ENCODE data around the gene TTC28. TPM values are rescaled to one million over a fixed set of nuclear protein-coding genes. Genes with fewer than 3 reads are reported as not detected.

The TTC28 gene
- total RNA-seq, 1 donor from 2014 or later, result 46.2 TPM

DNA sequence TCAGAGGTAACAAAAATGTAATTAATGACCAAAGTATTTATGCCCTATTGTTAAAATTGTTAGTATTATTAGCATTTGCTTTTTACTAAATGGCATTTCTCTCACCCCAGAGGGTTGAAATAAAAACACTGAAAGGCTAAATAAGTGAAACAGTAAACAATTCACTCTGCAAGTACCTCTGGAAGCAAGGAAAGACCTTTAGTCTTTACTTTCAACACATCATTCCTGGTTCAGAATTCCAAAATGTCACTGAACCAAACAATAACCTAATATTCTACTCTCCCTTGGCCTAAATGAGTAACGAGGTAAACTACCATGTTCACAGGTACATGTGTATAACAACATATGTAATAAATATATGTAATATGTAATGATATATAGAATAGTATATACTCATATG is 369.3 kb downstream of the TTC28 start:
- DNase-seq (ENCODE audit: low spot score), result no peak
- Mint-ChIP-seq H3K4me3 (no peak overlapping the region), H3K4me1 (no peaks in the 10 kb centered on the region), H3K9me3 (peaks cover 31% of the 10 kb centered on the region), H3K27me3 (ENCODE audit: insufficient read depth, low read depth) (no peaks in the 10 kb centered on the region), H3K36me3 (peaks cover 21% of the 10 kb centered on the region), H3K27ac (no peak overlapping the region)
- Histone ChIP-seq H3K4me3 (no peak overlapping the region), H3F3A (ENCODE audit: low read depth) (no peaks in the 10 kb centered on the region), H2AFZ (replicated peaks) (no peak overlapping the region), H3K9me3 (ENCODE audit: low read depth) (no peaks in the 10 kb centered on the region), H3K4me1 (no peaks in the 10 kb centered on the region), H3K27ac (no peak overlapping the region), H3K4me2 (no peak overlapping the region), H4K20me1 (ENCODE audit: low read depth) (peaks cover 8% of the 10 kb centered on the region), H3K36me3 (no peaks in the 10 kb centered on the region), H3K79me2 (ENCODE audit: low read depth) (no peaks in the 10 kb centered on the region), H3K27me3 (no peaks in the 10 kb centered on the region), H3K9ac (no peak overlapping the region)
- TF ChIP-seq, protein P1, sequence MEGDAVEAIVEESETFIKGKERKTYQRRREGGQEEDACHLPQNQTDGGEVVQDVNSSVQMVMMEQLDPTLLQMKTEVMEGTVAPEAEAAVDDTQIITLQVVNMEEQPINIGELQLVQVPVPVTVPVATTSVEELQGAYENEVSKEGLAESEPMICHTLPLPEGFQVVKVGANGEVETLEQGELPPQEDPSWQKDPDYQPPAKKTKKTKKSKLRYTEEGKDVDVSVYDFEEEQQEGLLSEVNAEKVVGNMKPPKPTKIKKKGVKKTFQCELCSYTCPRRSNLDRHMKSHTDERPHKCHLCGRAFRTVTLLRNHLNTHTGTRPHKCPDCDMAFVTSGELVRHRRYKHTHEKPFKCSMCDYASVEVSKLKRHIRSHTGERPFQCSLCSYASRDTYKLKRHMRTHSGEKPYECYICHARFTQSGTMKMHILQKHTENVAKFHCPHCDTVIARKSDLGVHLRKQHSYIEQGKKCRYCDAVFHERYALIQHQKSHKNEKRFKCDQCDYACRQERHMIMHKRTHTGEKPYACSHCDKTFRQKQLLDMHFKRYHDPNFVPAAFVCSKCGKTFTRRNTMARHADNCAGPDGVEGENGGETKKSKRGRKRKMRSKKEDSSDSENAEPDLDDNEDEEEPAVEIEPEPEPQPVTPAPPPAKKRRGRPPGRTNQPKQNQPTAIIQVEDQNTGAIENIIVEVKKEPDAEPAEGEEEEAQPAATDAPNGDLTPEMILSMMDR (IDR thresholded peaks at IDR 0.05), result no peak
- TF ChIP-seq EZH2 (IDR thresholded peaks at IDR 0.05), result no peak
- no peak for TF ChIP-seq EZH2phosphoT487 (IDR thresholded peaks at IDR 0.05)

DNA sequence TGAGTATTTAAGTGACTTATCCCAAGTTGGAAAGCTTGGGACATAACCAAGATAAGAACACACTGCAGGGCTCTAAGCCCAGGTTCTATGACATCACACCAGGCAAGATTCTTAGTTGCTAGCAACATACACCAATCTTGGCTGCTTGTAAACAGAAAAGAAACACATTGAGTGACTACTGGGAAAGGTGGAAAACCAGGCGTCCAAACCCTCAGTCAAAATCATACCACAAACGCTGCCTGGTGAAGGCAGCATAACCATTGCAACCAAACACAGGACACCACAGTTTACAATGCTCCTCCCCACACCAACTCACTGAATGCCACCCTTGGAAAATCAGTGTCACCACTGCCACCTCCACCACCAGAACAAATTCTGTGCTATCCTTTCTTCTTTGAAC is 379.9 kb downstream of the TTC28 start:
- Histone ChIP-seq H3K36me3 (no peaks in the 10 kb centered on the region), H3K4me2 (no peak overlapping the region), H3K9ac (no peak overlapping the region), H3K79me2 (ENCODE audit: low read depth) (no peaks in the 10 kb centered on the region), H3K4me1 (no peaks in the 10 kb centered on the region), H2AFZ (replicated peaks) (no peak overlapping the region), H3K27ac (no peak overlapping the region), H3K9me3 (ENCODE audit: low read depth) (no peaks in the 10 kb centered on the region), H4K20me1 (ENCODE audit: low read depth) (peaks cover 10% of the 10 kb centered on the region), H3F3A (ENCODE audit: low read depth) (no peaks in the 10 kb centered on the region), H3K27me3 (no peaks in the 10 kb centered on the region), H3K4me3 (no peak overlapping the region)
- Mint-ChIP-seq H3K4me3 (no peak overlapping the region), H3K27me3 (ENCODE audit: insufficient read depth, low read depth) (no peaks in the 10 kb centered on the region), H3K4me1 (peaks cover 20% of the 10 kb centered on the region), H3K36me3 (peaks cover 4% of the 10 kb centered on the region), H3K27ac (no peak overlapping the region), H3K9me3 (no peaks in the 10 kb centered on the region)
- DNase-seq (ENCODE audit: low spot score), result no peak
- TF ChIP-seq, protein P1 (IDR thresholded peaks at IDR 0.05), result no peak
- no peak for TF ChIP-seq EZH2 (IDR thresholded peaks at IDR 0.05)
- no peak for TF ChIP-seq EZH2phosphoT487 (IDR thresholded peaks at IDR 0.05)

DNA sequence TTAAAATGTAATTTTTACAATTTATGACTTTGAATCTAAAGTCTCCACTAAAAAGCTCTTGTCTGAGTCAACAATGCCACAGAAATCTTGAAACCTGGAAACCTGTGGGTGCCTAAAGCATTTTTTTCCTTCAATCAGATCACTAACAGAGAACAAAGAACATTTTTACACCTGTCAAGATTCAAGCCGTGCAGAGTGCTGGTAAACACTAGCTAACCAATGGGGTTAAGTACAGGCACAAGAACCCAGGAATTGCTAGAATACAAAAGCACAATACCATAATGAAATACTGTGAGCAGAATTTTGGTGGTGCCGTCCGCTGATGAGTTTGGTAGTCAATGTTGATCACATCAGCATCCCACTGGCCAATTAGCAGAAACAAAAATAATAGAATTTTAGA is 380.3 kb downstream of the TTC28 start:
- H3K27ac Mint-ChIP-seq, result no peak overlapping the region
- H3K9me3 ChIP-seq (ENCODE audit: low read depth), result no peaks in the 10 kb centered on the region
- H3K27me3 ChIP-seq, result no peaks in the 10 kb centered on the region
- TF ChIP-seq EZH2phosphoT487 (IDR thresholded peaks at IDR 0.05), result no peak
- no peak overlapping the region for H3K4me2 ChIP-seq
- H3F3A ChIP-seq (ENCODE audit: low read depth), result no peaks in the 10 kb centered on the region
- H4K20me1 ChIP-seq (ENCODE audit: low read depth), result peaks cover 10% of the 10 kb centered on the region
- no peaks in the 10 kb centered on the region for H3K27me3 Mint-ChIP-seq (ENCODE audit: insufficient read depth, low read depth)
- H2AFZ ChIP-seq (replicated peaks), result no peak overlapping the region
- no peak overlapping the region for H3K9ac ChIP-seq
- peaks cover 20% of the 10 kb centered on the region for H3K4me1 Mint-ChIP-seq
- no peak overlapping the region for H3K27ac ChIP-seq
- no peaks in the 10 kb centered on the region for H3K36me3 ChIP-seq
- H3K36me3 Mint-ChIP-seq, result peaks cover 4% of the 10 kb centered on the region
- no peaks in the 10 kb centered on the region for H3K4me1 ChIP-seq
- no peaks in the 10 kb centered on the region for H3K79me2 ChIP-seq (ENCODE audit: low read depth)
- no peaks in the 10 kb centered on the region for H3K9me3 Mint-ChIP-seq
- no peak for DNase-seq (ENCODE audit: low spot score)
- H3K4me3 ChIP-seq, result no peak overlapping the region
- H3K4me3 Mint-ChIP-seq, result no peak overlapping the region

DNA sequence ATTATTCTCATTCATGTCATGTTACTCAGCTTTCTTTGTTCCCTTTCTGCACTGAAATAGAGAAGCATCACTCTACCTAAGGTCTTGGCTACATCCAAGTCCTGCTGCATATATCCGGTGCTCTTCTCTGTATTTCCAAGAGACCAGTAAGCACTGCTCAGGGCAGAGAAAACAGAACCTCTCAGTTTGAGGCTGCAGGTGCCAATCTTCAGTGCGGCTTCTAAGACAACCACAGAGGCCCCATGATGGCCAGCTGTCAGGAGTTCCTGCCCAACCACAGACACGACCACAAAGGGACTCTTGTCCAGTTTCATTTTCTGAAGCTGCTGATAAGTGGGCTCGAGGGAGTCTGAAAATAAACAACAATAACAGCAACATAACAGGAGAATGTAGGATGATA is 382.1 kb downstream of the TTC28 start:
- Histone ChIP-seq H3K4me3 (no peak overlapping the region), H3F3A (ENCODE audit: low read depth) (no peaks in the 10 kb centered on the region), H3K36me3 (no peaks in the 10 kb centered on the region), H4K20me1 (ENCODE audit: low read depth) (peaks cover 10% of the 10 kb centered on the region), H3K27me3 (no peaks in the 10 kb centered on the region), H3K9me3 (ENCODE audit: low read depth) (no peaks in the 10 kb centered on the region), H3K4me2 (no peak overlapping the region), H3K4me1 (no peaks in the 10 kb centered on the region), H3K9ac (no peak overlapping the region), H2AFZ (replicated peaks) (no peak overlapping the region), H3K27ac (no peak overlapping the region), H3K79me2 (ENCODE audit: low read depth) (no peaks in the 10 kb centered on the region)
- no peak for DNase-seq (ENCODE audit: low spot score)
- Mint-ChIP-seq H3K27ac (no peak overlapping the region), H3K9me3 (no peaks in the 10 kb centered on the region), H3K27me3 (ENCODE audit: insufficient read depth, low read depth) (no peaks in the 10 kb centered on the region), H3K36me3 (peaks cover 7% of the 10 kb centered on the region), H3K4me1 (peaks cover 20% of the 10 kb centered on the region), H3K4me3 (no peak overlapping the region)
- TF ChIP-seq, protein P1 (IDR thresholded peaks at IDR 0.05), result no peak
- no peak for TF ChIP-seq EZH2 (IDR thresholded peaks at IDR 0.05)
- no peak for TF ChIP-seq EZH2phosphoT487 (IDR thresholded peaks at IDR 0.05)
